ENCODE results near the gene HEY2.

GRCh38 chr6:125798734-125799508 is 49.5 kb downstream of the HEY2 start:
- no peak for TF ChIP-seq POLR2A (IDR thresholded peaks at IDR 0.05)
- TF ChIP-seq EP300 (IDR thresholded peaks at IDR 0.05), result no peak
